GM18498 (cell line): Measurements from ENCODE around the gene SRGAP2C.
"Not testable (repeated sequence)": the region's sequence is repeated elsewhere in the genome, so short reads cannot be mapped to it uniquely, and the experiment has no call there.

Source experiments
- ATAC-seq: cut with Tn5 transposase; IDR thresholded peaks from one replicate; pipeline ENCODE4 v1.9.1; 2021; ENCODE audit warnings: mild to moderate bottlenecking, moderate library complexity; ENCODE audit not compliant: unreplicated experiment

Gene SRGAP2C

GRCh38 chr1:121413821-121414220 is 229.0 kb downstream of the SRGAP2C start:
- no peak for ATAC-seq

GRCh38 chr1:121414905-121415304 is 230.1 kb downstream of the SRGAP2C start:
- ATAC-seq = no peak

- ATAC-seq = no peak
Observed at GRCh38 chr1:121417325-121417923, 232.6 kb downstream of the SRGAP2C start.

- ATAC-seq = no peak
Observed at GRCh38 chr1:121418369-121419049, 233.7 kb downstream of the SRGAP2C start.

- ATAC-seq = not testable (repeated sequence)
Observed at GRCh38 chr1:121419050-121419615, 234.4 kb downstream of the SRGAP2C start.

GRCh38 chr1:121421490-121421889 is 236.7 kb downstream of the SRGAP2C start:
- ATAC-seq = not testable (repeated sequence)

GRCh38 chr1:121423956-121424355 is 239.2 kb downstream of the SRGAP2C start:
- ATAC-seq = not testable (repeated sequence)

GRCh38 chr1:121433517-121433916 is 248.7 kb downstream of the SRGAP2C start:
- ATAC-seq = not testable (repeated sequence)

- not testable (repeated sequence) for ATAC-seq
Observed at GRCh38 chr1:121438862-121439261, 254.1 kb downstream of the SRGAP2C start.

- ATAC-seq = no peak
Observed at GRCh38 chr1:121440993-121441392, 256.2 kb downstream of the SRGAP2C start.
